Naive B cell (primary cell): ENCODE results near the gene ATP1B4. TPM values are rescaled to one million over a fixed set of nuclear protein-coding genes. Genes with fewer than 3 reads are reported as not detected.

Experiments
- ATAC-seq, 2 donors: fragments of 150-1000 bp; cut with Tn5 transposase; 2 replicates each; pipeline ENCODE4 v1.10.0; 2021; ENCODE audit warnings: low read depth in 2 of 2, mild to moderate bottlenecking in 2 of 2, moderate library complexity in 2 of 2
- DNase-seq: peaks from one replicate; pipeline ENCODE4 v3.0.0; 2022
- H3K27ac Mint-ChIP-seq, 6 donors: one replicate each; pipeline ENCODE4 v1.8.0; 2020 to 2022; ENCODE audit warnings: mild to moderate bottlenecking in 6 of 6, mixed read lengths in 6 of 6, moderate library complexity in 5 of 6, inconsistent platforms in 2 of 6
- H3K27me3 Mint-ChIP-seq, 3 donors: one replicate each; pipeline ENCODE4 v1.8.0; 2021 to 2022; ENCODE audit warnings: mixed read lengths in 3 of 3, mild to moderate bottlenecking in 1 of 3
- H3K36me3 Mint-ChIP-seq, 2 donors: one replicate each; pipeline ENCODE4 v1.8.0; 2020 to 2022; ENCODE audit warnings: mixed read lengths in 2 of 2, inconsistent platforms in 1 of 2, mild to moderate bottlenecking in 1 of 2
- H3K4me1 Mint-ChIP-seq, 3 donors: one replicate each; pipeline ENCODE4 v1.8.0; 2020 to 2022; ENCODE audit warnings: mixed read lengths in 3 of 3, inconsistent platforms in 1 of 3, mild to moderate bottlenecking in 1 of 3, moderate library complexity in 1 of 3
- H3K4me3 Mint-ChIP-seq, 8 donors: one replicate each; pipeline ENCODE4 v1.8.0; 2020 to 2022; ENCODE audit warnings: mild to moderate bottlenecking in 8 of 8, mixed read lengths in 8 of 8, moderate library complexity in 8 of 8, inconsistent platforms in 2 of 8
- H3K9me3 Mint-ChIP-seq, 7 donors: one replicate each; pipeline ENCODE4 v1.8.0; 2020 to 2022; ENCODE audit warnings: mixed read lengths in 7 of 7, mild to moderate bottlenecking in 5 of 7, inconsistent platforms in 2 of 7, moderate library complexity in 1 of 7
- polyA plus RNA-seq, 6 donors: library from polyadenylated mRNA; unstranded; fragments of 300-500 nt; fragmentation: Illumina TruSeq; gene quantifications; one replicate each; pipeline ENCODE4 v1.2.3, GENCODE V29; 2021; ENCODE audit warnings: low read depth in 6 of 6

The ATP1B4 gene
- polyA plus RNA-seq, 6 donors from 2014 or later: not detected

- DNase-seq: no peak
- peaks cover 0 to 1% (median 0%) of the 10 kb centered on the region in 7 donors for H3K9me3 Mint-ChIP-seq
- no peak overlapping the region for H3K4me3 Mint-ChIP-seq
- no peaks in the 10 kb centered on the region for H3K4me1 Mint-ChIP-seq
- H3K27me3 Mint-ChIP-seq: no peaks in the 10 kb centered on the region
- H3K36me3 Mint-ChIP-seq: no peaks in the 10 kb centered on the region
- ATAC-seq: no peak
- no peak overlapping the region for H3K27ac Mint-ChIP-seq
Observed at GRCh38 chrX:120356084-120356483, 5.8 kb upstream of the ATP1B4 start.

GRCh38 chrX:120357186-120357585, 4.7 kb upstream of the ATP1B4 start:
- Mint-ChIP-seq H3K4me3 (no peak overlapping the region), H3K27ac (no peak overlapping the region), H3K9me3 (no peaks in the 10 kb centered on the region), H3K4me1 (no peaks in the 10 kb centered on the region), H3K27me3 (no peaks in the 10 kb centered on the region), H3K36me3 (no peaks in the 10 kb centered on the region)
- DNase-seq (no peak), ATAC-seq (no peak)

- Mint-ChIP-seq H3K27me3 (no peaks in the 10 kb centered on the region), H3K36me3 (no peaks in the 10 kb centered on the region), H3K9me3 (no peaks in the 10 kb centered on the region), H3K4me1 (peaks cover 0 to 8% (median 0%) of the 10 kb centered on the region in 3 donors), H3K4me3 (no peak overlapping the region), H3K27ac (no peak overlapping the region)
- ATAC-seq: no peak
- no peak for DNase-seq
Observed at GRCh38 chrX:120358737-120359456, 3.0 kb upstream of the ATP1B4 start.

- Mint-ChIP-seq H3K4me3 (no peak overlapping the region), H3K9me3 (peaks cover 0 to 4% (median 0%) of the 10 kb centered on the region in 7 donors), H3K27me3 (peaks cover 0 to 9% (median 0%) of the 10 kb centered on the region in 3 donors), H3K27ac (peak overlapping the region in 1 of 6 donors; percentile 23), H3K4me1 (peaks cover 0 to 8% (median 4%) of the 10 kb centered on the region in 3 donors), H3K36me3 (no peaks in the 10 kb centered on the region)
- ATAC-seq (peak; percentile 21 to 42), DNase-seq (peak; percentile 7)
Observed at GRCh38 chrX:120365320-120365719, 3.4 kb downstream of the ATP1B4 start.

- DNase-seq: no peak
- no peaks in the 10 kb centered on the region for H3K36me3 Mint-ChIP-seq
- H3K4me1 Mint-ChIP-seq: peaks cover 0 to 8% (median 4%) of the 10 kb centered on the region in 3 donors
- peaks cover 0 to 4% (median 0%) of the 10 kb centered on the region in 7 donors for H3K9me3 Mint-ChIP-seq
- peaks cover 0 to 9% (median 0%) of the 10 kb centered on the region in 3 donors for H3K27me3 Mint-ChIP-seq
- H3K4me3 Mint-ChIP-seq: no peak overlapping the region
- ATAC-seq: no peak
- H3K27ac Mint-ChIP-seq: no peak overlapping the region
Observed at GRCh38 chrX:120365968-120366367, 4.1 kb downstream of the ATP1B4 start.

- peaks cover 0 to 9% (median 0%) of the 10 kb centered on the region in 3 donors for H3K27me3 Mint-ChIP-seq
- H3K4me3 Mint-ChIP-seq: no peak overlapping the region
- peaks cover 0 to 4% (median 0%) of the 10 kb centered on the region in 7 donors for H3K9me3 Mint-ChIP-seq
- DNase-seq (no peak), ATAC-seq (no peak)
- no peaks in the 10 kb centered on the region for H3K36me3 Mint-ChIP-seq
- H3K27ac Mint-ChIP-seq: peak overlapping the region in 2 of 6 donors; percentile 66 to 94
- H3K4me1 Mint-ChIP-seq: peaks cover 0 to 8% (median 4%) of the 10 kb centered on the region in 3 donors
Observed at GRCh38 chrX:120366794-120367193, 4.9 kb downstream of the ATP1B4 start.

GRCh38 chrX:120367402-120368109, 5.7 kb downstream of the ATP1B4 start:
- Mint-ChIP-seq H3K36me3 (no peaks in the 10 kb centered on the region), H3K4me3 (no peak overlapping the region), H3K4me1 (peaks cover 0 to 5% (median 4%) of the 10 kb centered on the region in 3 donors), H3K27me3 (peaks cover 0 to 9% (median 0%) of the 10 kb centered on the region in 3 donors), H3K27ac (no peak overlapping the region), H3K9me3 (peaks cover 0 to 4% (median 0%) of the 10 kb centered on the region in 7 donors)
- DNase-seq (no peak), ATAC-seq (no peak)

GRCh38 chrX:120372667-120373370, 10.9 kb downstream of the ATP1B4 start:
- no peak for ATAC-seq
- H3K27me3 Mint-ChIP-seq: no peaks in the 10 kb centered on the region
- no peak overlapping the region for H3K27ac Mint-ChIP-seq
- H3K9me3 Mint-ChIP-seq: peaks cover 0 to 3% (median 0%) of the 10 kb centered on the region in 7 donors
- H3K4me3 Mint-ChIP-seq: no peak overlapping the region
- H3K36me3 Mint-ChIP-seq: no peaks in the 10 kb centered on the region
- no peaks in the 10 kb centered on the region for H3K4me1 Mint-ChIP-seq
- DNase-seq: no peak

GRCh38 chrX:120377179-120377578, 15.3 kb downstream of the ATP1B4 start:
- H3K27ac Mint-ChIP-seq: no peak overlapping the region
- ATAC-seq: no peak
- H3K36me3 Mint-ChIP-seq: no peaks in the 10 kb centered on the region
- peaks cover 0 to 5% (median 0%) of the 10 kb centered on the region in 7 donors for H3K9me3 Mint-ChIP-seq
- DNase-seq: no peak
- H3K4me3 Mint-ChIP-seq: no peak overlapping the region
- H3K27me3 Mint-ChIP-seq: peaks cover 5 to 6% (median 5%) of the 10 kb centered on the region in 3 donors
- H3K4me1 Mint-ChIP-seq: peaks cover 3 to 6% (median 4%) of the 10 kb centered on the region in 3 donors

GRCh38 chrX:120377715-120378114, 15.8 kb downstream of the ATP1B4 start:
- Mint-ChIP-seq H3K36me3 (no peaks in the 10 kb centered on the region), H3K27ac (no peak overlapping the region), H3K4me1 (peaks cover 3 to 6% (median 4%) of the 10 kb centered on the region in 3 donors), H3K27me3 (peaks cover 5 to 6% (median 5%) of the 10 kb centered on the region in 3 donors), H3K4me3 (no peak overlapping the region), H3K9me3 (peaks cover 0 to 5% (median 0%) of the 10 kb centered on the region in 7 donors)
- DNase-seq (no peak), ATAC-seq (no peak)

- Mint-ChIP-seq H3K4me3 (no peak overlapping the region), H3K27me3 (peaks cover 5 to 6% (median 5%) of the 10 kb centered on the region in 3 donors), H3K36me3 (no peaks in the 10 kb centered on the region), H3K4me1 (peaks cover 3 to 6% (median 4%) of the 10 kb centered on the region in 3 donors), H3K27ac (no peak overlapping the region), H3K9me3 (peaks cover 0 to 5% (median 0%) of the 10 kb centered on the region in 7 donors)
- DNase-seq: no peak
- ATAC-seq: no peak
Observed at GRCh38 chrX:120378570-120378969, 16.7 kb downstream of the ATP1B4 start.

GRCh38 chrX:120379937-120380681, 18.2 kb downstream of the ATP1B4 start:
- no peak for ATAC-seq
- Mint-ChIP-seq H3K4me3 (no peak overlapping the region), H3K27me3 (peaks cover 5 to 6% (median 5%) of the 10 kb centered on the region in 3 donors), H3K9me3 (peaks cover 0 to 5% (median 0%) of the 10 kb centered on the region in 7 donors), H3K4me1 (peaks cover 3 to 6% (median 4%) of the 10 kb centered on the region in 3 donors), H3K36me3 (no peaks in the 10 kb centered on the region), H3K27ac (no peak overlapping the region)
- no peak for DNase-seq

GRCh38 chrX:120380699-120381098, 18.8 kb downstream of the ATP1B4 start:
- peaks cover 5 to 6% (median 5%) of the 10 kb centered on the region in 3 donors for H3K27me3 Mint-ChIP-seq
- no peaks in the 10 kb centered on the region for H3K36me3 Mint-ChIP-seq
- H3K4me3 Mint-ChIP-seq: no peak overlapping the region
- peaks cover 0 to 5% (median 0%) of the 10 kb centered on the region in 7 donors for H3K9me3 Mint-ChIP-seq
- ATAC-seq (peak; percentile 73 to 86), DNase-seq (peak; percentile 45)
- peaks cover 3 to 6% (median 4%) of the 10 kb centered on the region in 3 donors for H3K4me1 Mint-ChIP-seq
- no peak overlapping the region for H3K27ac Mint-ChIP-seq
